Neural cell (in vitro differentiated cells): ENCODE results near the gene GNG11. TPM values are rescaled to one million over a fixed set of nuclear protein-coding genes. Genes with fewer than 3 reads are reported as not detected.

Experiments used
- H2AFZ ChIP-seq: fragments of 200-600, 300-800 bp; sonication (generic), shearing (Covaris generic); 2 replicates; pipeline ENCODE4 v1.6.0; 2014; ENCODE audit warnings: low read depth, mild to moderate bottlenecking, antibody characterized with exemption, low read length, moderate library complexity
- H3F3A ChIP-seq: fragments of 200-600 bp; shearing (Covaris generic); 2 replicates; pipeline ENCODE4 v1.6.1; 2016; ENCODE audit warnings: mild to moderate bottlenecking, moderate library complexity, mixed read lengths, antibody characterized with exemption, low read length; ENCODE audit not compliant: insufficient read depth, poor library complexity, severe bottlenecking
- H3K27ac ChIP-seq: fragments of 200-600, 300-800 bp; sonication (generic), shearing (Covaris generic); 2 replicates; pipeline ENCODE4 v1.5.1; 2014; ENCODE audit warnings: mild to moderate bottlenecking, low read length, moderate library complexity
- H3K27me3 ChIP-seq: fragments of 300-800, 200-600 bp; sonication (generic), shearing (Covaris generic); 2 replicates; pipeline ENCODE4 v1.6.0; 2014; ENCODE audit warnings: mild to moderate bottlenecking, low read depth, low read length, moderate library complexity; ENCODE audit not compliant: insufficient read depth
- H3K36me3 ChIP-seq: fragments of 300-800, 200-600 bp; sonication (generic), shearing (Covaris generic); 2 replicates; pipeline ENCODE4 v1.5.1; 2014; ENCODE audit warnings: mild to moderate bottlenecking, antibody characterized with exemption, low read length, moderate library complexity; ENCODE audit not compliant: insufficient read depth
- H3K4me2 ChIP-seq: fragments of 300-800, 200-600 bp; sonication (generic), shearing (Covaris generic); 2 replicates; pipeline ENCODE4 v1.6.0; 2014; ENCODE audit warnings: mild to moderate bottlenecking, low read length
- H3K4me3 ChIP-seq: fragments of 300-800, 200-600 bp; sonication (generic), shearing (Covaris generic); 2 replicates; pipeline ENCODE4 v1.5.1; 2014; ENCODE audit warnings: mild to moderate bottlenecking, low read length, moderate library complexity
- H3K79me2 ChIP-seq: fragments of 200-600 bp; shearing (Covaris generic); replicated peaks from 2 replicates; pipeline ENCODE4 v1.6.0; 2014; ENCODE audit warnings: mild to moderate bottlenecking, low read length, moderate library complexity; ENCODE audit not compliant: insufficient read depth
- H3K9ac ChIP-seq: fragments of 300-800, 200-600 bp; sonication (generic), shearing (Covaris generic); 2 replicates; pipeline ENCODE4 v1.6.1; 2016; ENCODE audit warnings: mild to moderate bottlenecking, low read length, mixed read lengths
- H3K9me2 ChIP-seq: fragments of 200-600 bp; shearing (Covaris generic); 2 replicates; pipeline ENCODE4 v1.6.1; 2016; ENCODE audit warnings: mild to moderate bottlenecking, low read length, mixed read lengths; ENCODE audit not compliant: insufficient read depth
- H3K9me3 ChIP-seq: fragments of 200-600, 300-800 bp; sonication (generic), shearing (Covaris generic); 2 replicates; pipeline ENCODE4 v1.6.1; 2016; ENCODE audit warnings: mild to moderate bottlenecking, mixed run types, low read length, moderate library complexity, mixed read lengths
- H4K20me1 ChIP-seq: fragments of 200-600 bp; shearing (Covaris generic); 2 replicates; pipeline ENCODE4 v1.6.1; 2016; ENCODE audit warnings: mild to moderate bottlenecking, mixed run types; ENCODE audit not compliant: insufficient read depth
- CTCF ChIP-seq: fragments of 450-650 bp; IDR thresholded peaks from 2 replicates; pipeline ENCODE4 v1.5.1; 2014; ENCODE audit warnings: antibody characterized with exemption, mild to moderate bottlenecking, moderate library complexity; ENCODE audit not compliant: poor library complexity, severe bottlenecking
- EP300 ChIP-seq: fragments of 450-650 bp; conservative IDR thresholded peaks from 2 replicates; pipeline ENCODE4 v1.6.1; 2014; ENCODE audit warnings: antibody characterized with exemption, mild to moderate bottlenecking, moderate library complexity; ENCODE audit not compliant: poor library complexity, severe bottlenecking
- EZH2 ChIP-seq: fragments of 200-600, 300-800 bp; shearing (Covaris generic), sonication (generic); IDR thresholded peaks from 2 replicates; pipeline ENCODE4 v1.6.1; 2014; ENCODE audit warnings: antibody characterized with exemption, low read length, borderline replicate concordance, mild to moderate bottlenecking; ENCODE audit not compliant: insufficient read depth, poor library complexity, severe bottlenecking
- MXI1 ChIP-seq: fragments of 450-650 bp; conservative IDR thresholded peaks from 2 replicates; pipeline ENCODE4 v1.6.1; 2014; ENCODE audit warnings: antibody characterized with exemption, mild to moderate bottlenecking; ENCODE audit not compliant: poor library complexity, severe bottlenecking
- POLR2AphosphoS5 ChIP-seq: IDR thresholded peaks from 2 replicates; pipeline ENCODE4 v1.6.1; 2012
- RAD21 ChIP-seq: fragments of 450-650 bp; conservative IDR thresholded peaks from 2 replicates; pipeline ENCODE4 v1.6.1; 2014; ENCODE audit warnings: antibody characterized with exemption, mild to moderate bottlenecking, moderate library complexity
- REST ChIP-seq: IDR thresholded peaks from 2 replicates; pipeline ENCODE4 v1.6.1; 2012; ENCODE audit warnings: borderline replicate concordance
- SMC3 ChIP-seq: fragments of 450-650 bp; conservative IDR thresholded peaks from 2 replicates; pipeline ENCODE4 v1.6.1; 2014; ENCODE audit warnings: antibody characterized with exemption, mild to moderate bottlenecking, moderate library complexity; ENCODE audit not compliant: poor library complexity
- TAF1 ChIP-seq: IDR thresholded peaks from 2 replicates; pipeline ENCODE4 v1.6.1; 2012; ENCODE audit warnings: low read depth
- polyA plus RNA-seq: library from polyadenylated mRNA; depleted of rRNA; stranded (reverse); fragments of >200 nt; gene quantifications from 2 replicates; pipeline ENCODE4 v1.2.3, GENCODE V29; 2014

The GNG11 gene
- polyA plus RNA-seq, 1 donor from 2014 or later: 0.25 TPM

GRCh38 chr7:93879356-93879755, 42.2 kb upstream of the GNG11 start:
- H3F3A ChIP-seq: no peaks in the 10 kb centered on the region
- H3K79me2 ChIP-seq: no peaks in the 10 kb centered on the region
- H3K4me2 ChIP-seq: no peak overlapping the region
- H3K27me3 ChIP-seq: no peaks in the 10 kb centered on the region
- no peak overlapping the region for H2AFZ ChIP-seq
- no peaks in the 10 kb centered on the region for H3K36me3 ChIP-seq
- H3K4me3 ChIP-seq: no peak overlapping the region
- no peak overlapping the region for H3K9ac ChIP-seq
- H3K9me2 ChIP-seq: no peaks in the 10 kb centered on the region
- TF ChIP-seq MXI1: no peak
- H3K9me3 ChIP-seq: peaks cover 7% of the 10 kb centered on the region
- no peaks in the 10 kb centered on the region for H4K20me1 ChIP-seq
- H3K27ac ChIP-seq: no peak overlapping the region

GRCh38 chr7:93882468-93882867, 39.1 kb upstream of the GNG11 start:
- no peaks in the 10 kb centered on the region for H3K27me3 ChIP-seq
- TF ChIP-seq TAF1 (no peak), REST (no peak), RAD21 (no peak), MXI1 (no peak), SMC3 (no peak)
- H3K27ac ChIP-seq: no peak overlapping the region
- H3F3A ChIP-seq: no peaks in the 10 kb centered on the region
- no peak overlapping the region for H3K9ac ChIP-seq
- peaks cover 7% of the 10 kb centered on the region for H3K9me3 ChIP-seq
- H3K4me2 ChIP-seq: no peak overlapping the region
- no peak overlapping the region for H2AFZ ChIP-seq
- H4K20me1 ChIP-seq: no peaks in the 10 kb centered on the region
- no peaks in the 10 kb centered on the region for H3K36me3 ChIP-seq
- no peak overlapping the region for H3K4me3 ChIP-seq
- no peaks in the 10 kb centered on the region for H3K79me2 ChIP-seq
- no peaks in the 10 kb centered on the region for H3K9me2 ChIP-seq

GRCh38 chr7:93883078-93883916, 38.2 kb upstream of the GNG11 start:
- peaks cover 7% of the 10 kb centered on the region for H3K9me3 ChIP-seq

More at GRCh38 chr7:93883078-93883916, 38.2 kb upstream of the GNG11 start:
- Histone ChIP-seq H3K27me3 (no peaks in the 10 kb centered on the region), H3K79me2 (no peaks in the 10 kb centered on the region), H3K27ac (no peak overlapping the region), H3F3A (no peaks in the 10 kb centered on the region), H3K4me3 (no peak overlapping the region), H2AFZ (no peak overlapping the region), H3K9ac (no peak overlapping the region), H4K20me1 (no peaks in the 10 kb centered on the region), H3K9me2 (no peaks in the 10 kb centered on the region), H3K4me2 (no peak overlapping the region), H3K36me3 (no peaks in the 10 kb centered on the region)
- TF ChIP-seq CTCF (no peak), POLR2AphosphoS5 (no peak), REST (no peak), SMC3 (no peak), TAF1 (no peak), EP300 (no peak), EZH2 (no peak), MXI1 (no peak), RAD21 (no peak)
